Heart left ventricle (tissue), 16 donors: ENCODE results near the gene TMEM72. TPM values are rescaled to one million over a fixed set of nuclear protein-coding genes. Genes with fewer than 3 reads are reported as not detected.

Experiments
- ATAC-seq, 4 donors: fragments of 200-7000 bp; cut with Tn5 transposase; one replicate each; pipeline ENCODE4 v1.9.1; 2020 to 2022; ENCODE audit warnings: moderate library complexity in 4 of 4, mild to moderate bottlenecking in 3 of 4, moderate number of reproducible peaks in 1 of 4
- DNase-seq, 5 donors: peaks; one replicate each; pipeline ENCODE4 v3.0.0-alpha.2; 2020
- H3K27ac ChIP-seq, 12 donors: fragments of 200-600 bp; sonication (generic) in 4 of 12; one replicate each; pipeline versions ENCODE4 v1.5.0 to v1.8.0; 2016 to 2022; ENCODE audit warnings: mild to moderate bottlenecking in 2 of 12
- H3K27me3 ChIP-seq, 9 donors: fragments of 200-600 bp; sonication (generic) in 2 of 9; one replicate each; pipeline versions ENCODE4 v1.5.1 to v1.8.0; 2016 to 2022; ENCODE audit warnings: mild to moderate bottlenecking in 3 of 9
- H3K36me3 ChIP-seq, 9 donors: fragments of 200-600 bp; sonication (generic) in 2 of 9; one replicate each; pipeline versions ENCODE4 v1.5.0 to v1.8.0; 2018 to 2022; ENCODE audit warnings: mild to moderate bottlenecking in 2 of 9
- H3K4me1 ChIP-seq, 12 donors: fragments of 200-600 bp; sonication (generic) in 4 of 12; one replicate each; pipeline versions ENCODE4 v1.5.0 to v1.8.0; 2016 to 2022; ENCODE audit warnings: mild to moderate bottlenecking in 3 of 12
- H3K4me3 ChIP-seq, 12 donors: fragments of 200-600 bp; sonication (generic) in 4 of 12; one replicate each; pipeline versions ENCODE4 v1.5.0 to v1.8.0; 2017 to 2022; ENCODE audit warnings: mild to moderate bottlenecking in 9 of 12, moderate library complexity in 4 of 12
- H3K9me3 ChIP-seq, 12 donors: fragments of 200-600 bp; sonication (generic) in 4 of 12; one replicate each; pipeline versions ENCODE4 v1.5.0 to v1.8.0; 2016 to 2022; ENCODE audit warnings: mild to moderate bottlenecking in 1 of 12
- POLR2A ChIP-seq, 2 donors: fragments of 450-650 bp; IDR thresholded peaks; one replicate each; pipeline ENCODE4 v1.6.1; 2017; ENCODE audit warnings: antibody characterized with exemption in 2 of 2, mild to moderate bottlenecking in 2 of 2, moderate library complexity in 2 of 2
- WGBS, 4 donors: extraction: QIAGEN DNeasy Blood & Tissue Kit in 2 of 4; methylation state at CpG; one replicate each; pipeline versions ENCODE4 v1.1.5 to v1.1.7; 2013 to 2018; 5-methylcytosine and 5-hydroxymethylcytosine counted together
- intact Hi-C, 10 donors: fragments of 100-400 bp; cut with DNase I; formaldehyde crosslinking; loops; one replicate each; pipeline versions ENCODE4 v1.11.1 to v1.14.2; 2022
- polyA plus RNA-seq, 2 donors: library from polyadenylated mRNA; stranded (reverse); fragments of 200-250 nt; gene quantifications; one replicate each; pipeline ENCODE4 v1.2.3, GENCODE V29; 2013
- total RNA-seq, 9 donors: library from RNA; depleted of rRNA in 2 of 9; stranded (reverse); fragments of >200 nt in 2 of 9; fragmentation: NEBNext Ultra II Directional in 3 of 9; extraction: Animal tissue kit (Norgen Biotek cat#: 25700) in 3 of 9; gene quantifications; one replicate each; pipeline versions ENCODE4 v1.1.0 to v1.2.4, GENCODE V29; 2016 to 2023
- TF ChIP-seq, protein P1 (sequence below), 12 donors: fragments of 200-600 bp; sonication (generic) in 4 of 12; IDR thresholded peaks; one replicate each; pipeline versions ENCODE4 v1.5.0 to v1.8.0; 2018 to 2022; ENCODE audit warnings: antibody characterized with exemption in 12 of 12, mild to moderate bottlenecking in 5 of 12
- donor health status: ischemic (EF 13 %, LVEDD 7.1; RV severe dilation, severe dysfunction).
- donor health status: healthy with polysubstance abuse.
- donor health status: DM: no; HTN: yes; CAD: no.
- donor health status: DM: no; HTN: no; CAD: no.
- donor health status: ischemic (EF 25% LVEDD 6.9; RV normal size, moderate dysfunction).
- donor health status: ischemic (EF 25% LVEDD 5.7; RV mildly dilated, moderate dysfunction).
- donor health status: healthy.
- donor health status: DM: yes; HTN: yes; CAD: no.
- donor health status: ischemic (EF 35%, LVEDD 5.7; RV mildly dilated, moderate dysfunction).
- donor health status: nonischemic (EF 11% LVEDD 7.7; RV severe dilation, severe dysfunction).
- donor health status: DM: yes; HTN: yes; CAD: no.
- donor health status: PGD.
- donor health status: ischemic (EF 29% LVEDD 5.4; RV normal size, mild dysfunction).
- donor health status: nonischemic (EF 23%, LVEDD 6.1; RV moderate dilation, normal function).

TMEM72 gene
- total and polyA plus RNA-seq, 11 donors: 0.15 to 0.27 TPM; not detected in 9

DNA sequence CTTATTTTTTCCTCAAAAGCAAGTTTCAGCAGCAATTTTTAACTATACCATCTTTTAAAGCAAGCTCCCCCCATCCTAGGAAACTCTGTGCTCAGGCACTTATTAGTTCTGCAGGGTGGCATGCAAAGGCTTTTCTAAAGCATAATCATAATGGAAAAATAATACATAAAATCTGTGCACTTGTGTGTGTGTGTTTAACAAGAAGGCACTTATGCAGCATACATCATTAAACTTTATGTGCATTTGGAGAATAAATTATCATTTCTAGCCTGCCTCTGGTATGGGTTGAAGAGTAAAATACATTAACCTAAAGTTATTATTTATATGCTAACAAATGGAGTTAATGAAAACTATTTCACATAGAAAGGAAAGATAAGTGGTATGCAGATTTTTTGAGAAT is 42.9 kb downstream of the TMEM72 start:
- Histone ChIP-seq H3K27me3 (no peaks in the 10 kb centered on the region), H3K36me3 (peaks cover 0 to 24% (median 0%) of the 10 kb centered on the region in 9 donors), H3K4me1 (peaks cover 6 to 85% (median 59%) of the 10 kb centered on the region in 12 donors), H3K4me3 (no peak overlapping the region), H3K27ac (no peak overlapping the region), H3K9me3 (peaks cover 0 to 6% (median 0%) of the 10 kb centered on the region in 12 donors)
- DNase-seq (no peak), ATAC-seq (no peak)
- no peak for TF ChIP-seq POLR2A (IDR thresholded peaks at IDR 0.05)
- TF ChIP-seq, protein P1, sequence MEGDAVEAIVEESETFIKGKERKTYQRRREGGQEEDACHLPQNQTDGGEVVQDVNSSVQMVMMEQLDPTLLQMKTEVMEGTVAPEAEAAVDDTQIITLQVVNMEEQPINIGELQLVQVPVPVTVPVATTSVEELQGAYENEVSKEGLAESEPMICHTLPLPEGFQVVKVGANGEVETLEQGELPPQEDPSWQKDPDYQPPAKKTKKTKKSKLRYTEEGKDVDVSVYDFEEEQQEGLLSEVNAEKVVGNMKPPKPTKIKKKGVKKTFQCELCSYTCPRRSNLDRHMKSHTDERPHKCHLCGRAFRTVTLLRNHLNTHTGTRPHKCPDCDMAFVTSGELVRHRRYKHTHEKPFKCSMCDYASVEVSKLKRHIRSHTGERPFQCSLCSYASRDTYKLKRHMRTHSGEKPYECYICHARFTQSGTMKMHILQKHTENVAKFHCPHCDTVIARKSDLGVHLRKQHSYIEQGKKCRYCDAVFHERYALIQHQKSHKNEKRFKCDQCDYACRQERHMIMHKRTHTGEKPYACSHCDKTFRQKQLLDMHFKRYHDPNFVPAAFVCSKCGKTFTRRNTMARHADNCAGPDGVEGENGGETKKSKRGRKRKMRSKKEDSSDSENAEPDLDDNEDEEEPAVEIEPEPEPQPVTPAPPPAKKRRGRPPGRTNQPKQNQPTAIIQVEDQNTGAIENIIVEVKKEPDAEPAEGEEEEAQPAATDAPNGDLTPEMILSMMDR (IDR thresholded peaks at IDR 0.05): no peak
- intact Hi-C loops: loop anchor here in 1 of 10 donors (10.0 kb wide), 1 partner anchor 79 kb away; no protein-coding TSS in a partner anchor

DNA sequence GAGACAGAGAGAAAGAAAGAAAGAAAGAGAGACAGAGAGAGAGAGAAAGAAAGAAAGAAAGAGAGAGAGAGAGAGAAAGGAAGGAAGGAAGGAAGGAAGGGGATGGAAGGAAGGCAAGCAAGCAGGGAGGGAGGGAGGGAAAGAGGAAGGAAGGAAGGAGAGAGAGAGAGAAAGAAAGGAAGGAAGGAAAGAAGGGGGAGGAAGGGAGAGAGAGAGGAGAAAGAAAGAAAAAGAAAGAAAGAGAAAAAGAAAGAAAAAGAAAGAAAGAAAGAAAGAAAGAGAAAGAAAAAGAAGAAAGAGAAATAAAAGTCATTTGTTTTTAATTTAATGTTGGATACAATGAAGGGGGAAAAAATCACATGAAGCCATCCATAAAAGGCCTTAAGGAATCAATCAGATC is 43.8 kb downstream of the TMEM72 start:
- Histone ChIP-seq H3K9me3 (peaks cover 0 to 6% (median 0%) of the 10 kb centered on the region in 12 donors), H3K36me3 (peaks cover 0 to 24% (median 0%) of the 10 kb centered on the region in 9 donors), H3K27me3 (no peaks in the 10 kb centered on the region), H3K27ac (peak overlapping the region in 7 of 12 donors; percentile 24 to 96 (median 67)), H3K4me1 (peaks cover 6 to 81% (median 51%) of the 10 kb centered on the region in 12 donors), H3K4me3 (no peak overlapping the region)
- no peak for TF ChIP-seq POLR2A (IDR thresholded peaks at IDR 0.05)
- TF ChIP-seq, protein P1 (IDR thresholded peaks at IDR 0.05): no peak
- intact Hi-C loops: loop anchor here in 2 of 10 donors (5.0 to 10.0 kb wide), 2 partner anchors 47 to 80 kb away; partner anchors contain the start of gene ZNF22 (in 1 of the 2)
- DNase-seq: no peak
- no peak for ATAC-seq

DNA sequence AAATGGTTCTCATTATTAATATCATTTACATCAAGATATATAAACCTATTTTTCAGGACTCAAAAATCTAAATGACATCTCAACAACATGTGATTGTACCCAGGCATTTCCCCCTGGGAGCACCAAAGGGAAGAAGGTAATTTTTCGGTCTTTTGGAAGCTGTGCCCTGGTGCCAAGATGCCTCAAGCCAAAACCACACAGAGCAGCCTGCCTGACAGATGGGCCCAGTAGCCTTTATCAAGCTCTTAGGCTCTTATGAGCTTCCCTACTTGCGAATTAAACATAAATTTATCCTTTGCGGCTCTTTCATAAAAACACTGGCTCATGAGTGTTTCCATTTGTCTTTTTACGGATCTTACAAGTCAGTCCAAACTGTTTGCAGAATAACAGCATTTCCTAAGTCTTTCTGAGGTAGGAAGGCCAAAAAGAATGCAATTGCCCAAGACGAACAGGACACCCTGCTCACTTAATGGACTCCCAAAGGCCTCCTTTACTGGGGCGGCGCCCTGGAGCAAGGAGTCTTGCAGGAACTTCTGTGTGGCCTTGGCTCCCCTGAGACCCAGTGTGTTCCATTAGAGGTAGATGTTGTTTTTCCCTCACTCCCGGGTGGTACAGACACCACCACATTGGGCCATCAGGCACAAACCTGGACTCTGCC is 44.4 kb downstream of the TMEM72 start:
- TF ChIP-seq, protein P1 (IDR thresholded peaks at IDR 0.05): no peak
- no peak for TF ChIP-seq POLR2A (IDR thresholded peaks at IDR 0.05)
- peaks cover 0 to 24% (median 0%) of the 10 kb centered on the region in 9 donors for H3K36me3 ChIP-seq
- 73 to 86% (median 78%) methylated on average over 8 of the region's 8 CpGs for WGBS, 4 donors
- ATAC-seq (no peak), DNase-seq (peak in 2 of 5 donors; percentile 12 to 65)
- H3K4me1 ChIP-seq: peaks cover 6 to 81% (median 48%) of the 10 kb centered on the region in 12 donors
- intact Hi-C loops: loop anchor here in 2 of 10 donors (5.0 to 10.0 kb wide), 2 partner anchors 47 to 81 kb away; partner anchors contain the start of gene ZNF22 (in 1 of the 2)
- peak overlapping the region; percentile 13 to 96 (median 54) for H3K27ac ChIP-seq
- no peak overlapping the region for H3K4me3 ChIP-seq
- no peaks in the 10 kb centered on the region for H3K27me3 ChIP-seq
- H3K9me3 ChIP-seq: peaks cover 0 to 6% (median 0%) of the 10 kb centered on the region in 12 donors

DNA sequence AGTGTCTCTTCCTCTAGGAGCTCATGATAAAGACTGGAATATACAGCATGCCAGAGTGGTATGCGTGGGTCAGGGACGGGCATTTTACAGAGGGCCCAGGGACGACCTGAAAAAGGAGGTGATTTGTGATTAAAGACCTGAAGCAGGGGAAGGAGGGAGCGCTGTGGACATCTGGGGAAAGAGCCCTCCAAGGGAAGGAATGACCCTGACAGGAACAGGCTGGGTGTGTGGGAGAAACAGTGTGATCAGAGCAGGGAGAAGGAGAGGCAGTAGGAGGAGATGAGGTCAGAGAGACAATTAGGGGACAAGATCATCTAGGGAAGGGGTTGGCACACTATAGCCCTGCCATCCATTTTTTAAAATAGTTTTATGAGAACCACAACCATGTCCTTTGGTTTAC is 45.1 kb downstream of the TMEM72 start:
- H3K9me3 ChIP-seq: peaks cover 0 to 6% (median 0%) of the 10 kb centered on the region in 12 donors
- peak overlapping the region in 10 of 12 donors; percentile 13 to 96 (median 62) for H3K27ac ChIP-seq
- no peak for ATAC-seq
- H3K36me3 ChIP-seq: peaks cover 0 to 24% (median 0%) of the 10 kb centered on the region in 9 donors
- no peak overlapping the region for H3K4me3 ChIP-seq
- WGBS, 4 donors: 77 to 90% (median 87%) methylated on average over 4 of the region's 4 CpGs
- H3K27me3 ChIP-seq: no peaks in the 10 kb centered on the region
- H3K4me1 ChIP-seq: peaks cover 6 to 81% (median 49%) of the 10 kb centered on the region in 12 donors
- no peak for TF ChIP-seq POLR2A (IDR thresholded peaks at IDR 0.05)
- DNase-seq: peak in 1 of 5 donors; percentile 16
- intact Hi-C loops: loop anchor here in 2 of 10 donors (5.0 to 10.0 kb wide), 2 partner anchors 46 to 81 kb away; partner anchors contain the start of gene ZNF22 (in 1 of the 2)
